Lower leg skin (tissue), 4 donors: ENCODE results near the gene KIRREL3. TPM values are rescaled to one million over a fixed set of nuclear protein-coding genes. Genes with fewer than 3 reads are reported as not detected.

Experiments
- DNase-seq, 2 donors: peaks; one replicate each; pipeline ENCODE4 v3.0.0-alpha.2; 2019; ENCODE audit warnings: low spot score in 2 of 2
- H3K4me3 ChIP-seq: fragments of 200-600 bp; sonication (generic); 2 replicates; pipeline ENCODE4 v1.5.1; 2017; ENCODE audit warnings: mild to moderate bottlenecking, low read depth; ENCODE audit not compliant: poor library complexity, severe bottlenecking
- POLR2A ChIP-seq, 2 donors: fragments of 450-650 bp; IDR thresholded peaks; one replicate each; pipeline ENCODE4 v1.6.1; 2016 to 2017; ENCODE audit warnings: antibody characterized with exemption in 2 of 2, mild to moderate bottlenecking in 1 of 2, moderate library complexity in 1 of 2
- WGBS, 2 donors: methylation state at CpG; one replicate each; pipeline ENCODE4 v1.1.5; 2018; 5-methylcytosine and 5-hydroxymethylcytosine counted together
- intact Hi-C: fragments of 100-400 bp; cut with DNase I; formaldehyde crosslinking; loops from one replicate; pipeline ENCODE4 v1.15.0; 2023; ENCODE audit warnings: low total_unique reads
- total RNA-seq, 4 donors: library from RNA; depleted of rRNA; stranded (reverse); fragments of >200 nt; gene quantifications; one replicate each; pipeline ENCODE4 v1.1.0, GENCODE V29; 2016
- TF ChIP-seq, protein P1 (sequence below), 3 donors: fragments of 450-650 bp; IDR thresholded peaks; one replicate each; pipeline ENCODE4 v1.5.1; 2016; ENCODE audit warnings: antibody characterized with exemption in 3 of 3, mild to moderate bottlenecking in 3 of 3, moderate library complexity in 2 of 3

KIRREL3 gene
- total RNA-seq, 4 donors from 2014 or later, result 0.13 TPM; not detected in 3

DNA sequence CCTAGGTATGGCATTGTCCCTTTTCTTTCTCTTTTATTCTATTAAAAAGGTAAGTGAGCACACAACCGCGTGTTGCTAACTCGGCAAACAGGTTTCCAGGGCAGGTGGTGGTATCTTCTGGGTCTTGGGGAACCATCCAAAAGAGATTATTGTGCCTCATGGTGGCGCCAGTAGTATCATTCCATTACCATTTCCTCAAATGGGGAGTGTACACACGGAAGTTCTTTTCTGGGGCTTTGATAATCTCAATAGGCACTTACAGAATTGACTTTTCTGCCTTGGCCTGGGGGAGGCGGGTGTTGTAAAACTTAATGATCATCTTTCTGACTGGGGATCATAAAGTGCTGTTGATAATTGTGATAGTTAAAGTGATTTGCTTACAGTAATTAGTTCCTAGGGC, 234.1 kb downstream of the KIRREL3 start:
- no peak for DNase-seq
- WGBS, 2 donors, result 67 to 79% methylated on average over 6 of the region's 6 CpGs
- no peak for TF ChIP-seq POLR2A (IDR thresholded peaks at IDR 0.05)
- TF ChIP-seq, protein P1, sequence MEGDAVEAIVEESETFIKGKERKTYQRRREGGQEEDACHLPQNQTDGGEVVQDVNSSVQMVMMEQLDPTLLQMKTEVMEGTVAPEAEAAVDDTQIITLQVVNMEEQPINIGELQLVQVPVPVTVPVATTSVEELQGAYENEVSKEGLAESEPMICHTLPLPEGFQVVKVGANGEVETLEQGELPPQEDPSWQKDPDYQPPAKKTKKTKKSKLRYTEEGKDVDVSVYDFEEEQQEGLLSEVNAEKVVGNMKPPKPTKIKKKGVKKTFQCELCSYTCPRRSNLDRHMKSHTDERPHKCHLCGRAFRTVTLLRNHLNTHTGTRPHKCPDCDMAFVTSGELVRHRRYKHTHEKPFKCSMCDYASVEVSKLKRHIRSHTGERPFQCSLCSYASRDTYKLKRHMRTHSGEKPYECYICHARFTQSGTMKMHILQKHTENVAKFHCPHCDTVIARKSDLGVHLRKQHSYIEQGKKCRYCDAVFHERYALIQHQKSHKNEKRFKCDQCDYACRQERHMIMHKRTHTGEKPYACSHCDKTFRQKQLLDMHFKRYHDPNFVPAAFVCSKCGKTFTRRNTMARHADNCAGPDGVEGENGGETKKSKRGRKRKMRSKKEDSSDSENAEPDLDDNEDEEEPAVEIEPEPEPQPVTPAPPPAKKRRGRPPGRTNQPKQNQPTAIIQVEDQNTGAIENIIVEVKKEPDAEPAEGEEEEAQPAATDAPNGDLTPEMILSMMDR (IDR thresholded peaks at IDR 0.05), result no peak
- H3K4me3 ChIP-seq, result no peak overlapping the region
- intact Hi-C loops, result no loop called here

DNA sequence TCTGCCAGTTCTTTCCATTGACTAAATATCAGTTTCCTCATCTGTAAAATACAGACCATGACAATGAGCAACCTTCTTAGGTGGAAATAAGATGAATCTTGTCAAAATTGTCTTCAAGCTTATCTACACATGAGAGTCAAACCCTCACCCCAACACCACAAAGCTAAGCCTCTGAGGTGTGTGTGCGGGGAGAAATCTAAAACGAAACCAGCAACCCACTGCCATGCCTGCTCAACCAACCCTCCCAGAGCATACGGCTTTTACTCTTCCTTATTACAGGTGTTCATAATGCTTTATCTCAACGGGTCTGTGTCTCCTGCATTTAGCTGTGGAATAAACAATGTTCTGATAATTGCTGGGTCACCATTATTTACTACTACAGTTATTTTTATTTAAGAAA, 235.4 kb downstream of the KIRREL3 start:
- TF ChIP-seq, protein P1 (IDR thresholded peaks at IDR 0.05), result no peak
- no peak for TF ChIP-seq POLR2A (IDR thresholded peaks at IDR 0.05)
- no peak overlapping the region for H3K4me3 ChIP-seq
- intact Hi-C loops, result no loop called here
- 84 to 85% methylated on average over 4 of the region's 4 CpGs for WGBS, 2 donors
- no peak for DNase-seq

DNA sequence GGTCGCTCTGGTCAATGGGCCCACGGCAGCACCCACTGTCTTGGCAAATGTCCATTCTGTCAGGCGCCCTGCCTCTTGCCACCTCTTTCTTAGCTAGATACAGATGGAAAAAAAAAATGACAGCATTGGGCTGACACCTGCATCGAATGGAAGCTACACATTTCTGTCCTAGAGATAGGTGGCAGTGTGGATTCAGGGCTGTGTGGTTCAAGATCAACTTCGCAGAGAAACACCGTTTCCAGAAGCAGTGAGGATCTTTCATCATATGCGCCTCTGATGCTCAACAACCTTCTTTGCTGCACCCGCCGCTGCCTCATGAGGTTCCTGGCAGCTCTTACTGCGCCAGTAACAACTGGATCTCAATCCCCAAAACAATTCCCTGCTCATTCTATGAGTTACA, 236.3 kb downstream of the KIRREL3 start:
- H3K4me3 ChIP-seq, result no peak overlapping the region
- intact Hi-C loops, result no loop called here
- TF ChIP-seq, protein P1 (IDR thresholded peaks at IDR 0.05), result no peak
- TF ChIP-seq POLR2A (IDR thresholded peaks at IDR 0.05), result no peak
- 65 to 67% methylated on average over 10 of the region's 10 CpGs for WGBS, 2 donors
- DNase-seq, result no peak

DNA sequence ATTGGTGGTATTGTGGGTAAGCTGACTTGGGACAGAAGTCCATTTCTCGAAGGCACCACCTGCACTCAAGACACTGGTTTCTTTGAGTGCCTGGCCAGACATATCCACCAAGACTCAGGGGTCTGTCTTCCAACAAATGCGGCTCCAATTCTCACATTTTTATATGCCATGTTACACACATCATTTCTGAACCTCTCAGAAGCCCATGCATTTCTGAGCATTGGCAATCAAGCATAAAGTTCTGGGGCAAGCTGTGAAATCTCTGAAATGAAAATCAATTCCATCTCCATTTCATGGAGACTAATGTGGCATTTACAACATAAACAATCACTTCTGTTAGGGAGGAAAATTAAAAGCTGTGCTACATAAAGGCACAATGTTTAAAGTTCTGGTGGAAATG, 243.7 kb downstream of the KIRREL3 start:
- H3K4me3 ChIP-seq, result no peak overlapping the region
- intact Hi-C loops, result no loop called here
- TF ChIP-seq POLR2A (IDR thresholded peaks at IDR 0.05), result no peak
- TF ChIP-seq, protein P1 (IDR thresholded peaks at IDR 0.05), result no peak
- WGBS, 2 donors, result 81 to 84% methylated on average over 2 of the region's 2 CpGs
- no peak for DNase-seq

DNA sequence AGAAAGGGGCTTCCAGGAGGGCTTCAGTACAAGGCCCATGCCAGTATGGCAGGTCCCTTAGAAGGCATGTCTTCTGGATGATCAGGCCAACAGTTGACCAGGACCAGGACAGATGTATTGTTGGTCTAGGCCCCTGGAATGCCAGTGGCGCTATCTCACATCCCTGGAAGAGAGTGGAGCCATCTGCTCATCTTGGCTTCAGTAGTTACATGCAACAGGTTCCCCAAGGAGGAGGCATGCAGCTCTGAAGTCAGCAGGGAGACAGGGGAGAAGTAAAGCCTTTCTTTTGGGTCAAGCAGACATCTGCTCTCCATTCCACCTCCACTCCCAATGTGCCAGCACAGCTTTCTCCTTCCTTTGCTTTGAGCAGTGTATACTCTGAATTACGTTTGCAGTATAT, 244.1 kb downstream of the KIRREL3 start:
- no peak for DNase-seq
- 64 to 74% methylated on average over 2 of the region's 2 CpGs for WGBS, 2 donors
- intact Hi-C loops, result no loop called here
- TF ChIP-seq POLR2A (IDR thresholded peaks at IDR 0.05), result no peak
- TF ChIP-seq, protein P1 (IDR thresholded peaks at IDR 0.05), result no peak
- H3K4me3 ChIP-seq, result no peak overlapping the region

DNA sequence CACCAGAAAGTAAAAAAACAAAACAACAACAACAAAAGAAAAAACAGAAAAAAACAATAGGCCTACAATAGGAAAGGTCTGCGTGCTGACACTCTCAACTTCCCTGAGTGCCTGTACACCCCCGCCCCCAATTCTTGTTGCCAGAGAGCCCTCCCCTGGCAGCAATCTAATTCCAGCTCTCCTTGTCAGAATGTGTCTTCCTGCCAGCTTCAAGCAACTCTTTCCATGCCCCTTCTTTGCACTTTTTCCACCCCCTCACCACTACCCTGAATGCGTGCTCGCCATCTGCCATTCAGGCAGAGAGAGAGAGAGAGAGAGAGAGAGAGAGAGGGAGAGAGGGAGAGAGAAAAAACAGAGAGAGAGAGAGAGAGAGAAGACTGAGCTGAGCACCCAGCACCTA, 245.0 kb downstream of the KIRREL3 start:
- no peak for TF ChIP-seq POLR2A (IDR thresholded peaks at IDR 0.05)
- TF ChIP-seq, protein P1 (IDR thresholded peaks at IDR 0.05), result no peak
- 74 to 82% methylated on average over 4 of the region's 4 CpGs for WGBS, 2 donors
- no peak for DNase-seq
- intact Hi-C loops, result no loop called here
- no peak overlapping the region for H3K4me3 ChIP-seq
